Muscle of leg (tissue), 11 donors: ENCODE data around the gene CEBPG. TPM values are rescaled to one million over a fixed set of nuclear protein-coding genes. Genes with fewer than 3 reads are reported as not detected.

Source experiments
- DNase-seq: peaks from one replicate; pipeline ENCODE4 v3.0.0; 2013
- H3K27ac ChIP-seq: one replicate; pipeline ENCODE4 v1.5.1; 2013; ENCODE audit warnings: mild to moderate bottlenecking, low read length, control low read depth
- H3K27me3 ChIP-seq: one replicate; pipeline ENCODE4 v1.6.1; 2013; ENCODE audit warnings: low read length; ENCODE audit not compliant: control insufficient read depth, insufficient read depth
- H3K36me3 ChIP-seq: one replicate; pipeline ENCODE4 v1.6.1; 2013; ENCODE audit warnings: low read length; ENCODE audit not compliant: control insufficient read depth, insufficient read depth
- H3K4me1 ChIP-seq: one replicate; pipeline ENCODE4 v1.6.1; 2013; ENCODE audit warnings: low read length; ENCODE audit not compliant: control insufficient read depth, insufficient read depth
- H3K4me3 ChIP-seq: one replicate; pipeline ENCODE4 v1.5.1; 2013; ENCODE audit warnings: low read length, control low read depth
- H3K9me3 ChIP-seq: replicated peaks from 2 replicates; pipeline ENCODE4 v1.6.1; 2013; ENCODE audit warnings: low read depth, low read length; ENCODE audit not compliant: control insufficient read depth
- WGBS: methylation state at CpG from one replicate; pipeline ENCODE4 v1.1.5; 2013; ENCODE audit warnings: missing lambda C conversion rate; ENCODE audit not compliant: insufficient coverage; 5-methylcytosine and 5-hydroxymethylcytosine counted together
- polyA plus RNA-seq, 8 donors: library from polyadenylated mRNA; unstranded; fragments of 120-200 nt; gene quantifications; one replicate each; pipeline versions ENCODE4 v1.2.1 to v1.2.3, GENCODE V29; 2013; ENCODE audit warnings: inconsistent platforms in 1 of 8, low replicate concordance in 1 of 8; ENCODE audit not compliant: insufficient read length in 8 of 8, insufficient read depth in 1 of 8
- total RNA-seq: library from RNA; stranded (reverse); fragments of 120-200 nt; gene quantifications from one replicate; pipeline ENCODE4 v1.2.4, GENCODE V29; 2013

The CEBPG gene
- total and polyA plus RNA-seq, 9 donors = 15.4 to 23.3 (median 18.1) TPM

- H3K36me3 ChIP-seq = peaks cover 13% of the 10 kb centered on the region
- no peaks in the 10 kb centered on the region for H3K9me3 ChIP-seq
- H3K27ac ChIP-seq = no peak overlapping the region
- no peaks in the 10 kb centered on the region for H3K27me3 ChIP-seq
- no peak for DNase-seq
- WGBS = 91% methylated on average over 12 of the region's 16 CpGs
- H3K4me1 ChIP-seq = peaks cover 14% of the 10 kb centered on the region
- H3K4me3 ChIP-seq = no peak overlapping the region
These were observed 5.8 kb downstream of the CEBPG start for GRCh38 chr19:33379151-33379829.

- Histone ChIP-seq H3K9me3 (no peaks in the 10 kb centered on the region), H3K27ac (no peak overlapping the region), H3K4me3 (no peak overlapping the region), H3K27me3 (no peaks in the 10 kb centered on the region), H3K36me3 (peaks cover 19% of the 10 kb centered on the region), H3K4me1 (peaks cover 13% of the 10 kb centered on the region)
- DNase-seq = no peak
- WGBS = 100% methylated on average over 4 of the region's 4 CpGs
These were observed 7.6 kb downstream of the CEBPG start for GRCh38 chr19:33381101-33381500.

DNA sequence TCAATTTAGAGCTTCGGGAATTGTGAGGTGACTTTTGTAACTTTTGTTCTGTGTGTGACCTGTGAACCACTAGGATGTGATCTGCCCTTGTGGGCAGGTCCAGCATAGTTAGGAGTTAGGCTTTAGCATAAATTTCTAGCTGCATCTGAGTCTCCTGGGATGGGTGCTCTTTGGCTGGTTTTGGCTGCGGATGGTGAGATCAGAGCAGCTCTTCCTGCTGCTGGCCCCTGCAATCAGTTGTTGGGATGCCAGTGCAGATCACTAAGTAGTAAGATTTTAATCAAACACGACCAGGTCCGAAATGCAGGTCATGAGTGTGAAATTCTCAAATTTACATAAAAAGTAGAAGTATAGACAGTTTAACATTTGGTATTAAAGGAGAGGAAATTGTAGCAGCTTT is 8.5 kb downstream of the CEBPG start:
- Histone ChIP-seq H3K4me3 (no peak overlapping the region), H3K4me1 (peaks cover 16% of the 10 kb centered on the region), H3K27me3 (no peaks in the 10 kb centered on the region), H3K9me3 (no peaks in the 10 kb centered on the region), H3K27ac (no peak overlapping the region), H3K36me3 (peaks cover 24% of the 10 kb centered on the region)
- DNase-seq = no peak
- WGBS = 83% methylated on average over 2 of the region's 4 CpGs

- H3K4me1 ChIP-seq = peaks cover 24% of the 10 kb centered on the region
- H3K36me3 ChIP-seq = peaks cover 31% of the 10 kb centered on the region
- H3K9me3 ChIP-seq = no peaks in the 10 kb centered on the region
- WGBS = no CpG with 5 or more reads among the region's 4 CpGs
- H3K4me3 ChIP-seq = no peak overlapping the region
- DNase-seq = no peak
- H3K27ac ChIP-seq = no peak overlapping the region
- no peaks in the 10 kb centered on the region for H3K27me3 ChIP-seq
These were observed 9.5 kb downstream of the CEBPG start for GRCh38 chr19:33382982-33383381.

- H3K36me3 ChIP-seq = peaks cover 31% of the 10 kb centered on the region
- peaks cover 32% of the 10 kb centered on the region for H3K4me1 ChIP-seq
These were observed 10.3 kb downstream of the CEBPG start for GRCh38 chr19:33383720-33384292.

GRCh38 chr19:33384983-33385382 is 11.5 kb downstream of the CEBPG start:
- Histone ChIP-seq H3K4me1 (peaks cover 44% of the 10 kb centered on the region), H3K27me3 (no peaks in the 10 kb centered on the region)
- 90% methylated on average over 6 of the region's 8 CpGs for WGBS

More at GRCh38 chr19:33383720-33384292, 10.3 kb downstream of the CEBPG start:
- 95% methylated on average over 12 of the region's 13 CpGs for WGBS
- no peak for DNase-seq
- H3K27me3 ChIP-seq = no peaks in the 10 kb centered on the region
- H3K27ac ChIP-seq = no peak overlapping the region
- H3K4me3 ChIP-seq = no peak overlapping the region
- H3K9me3 ChIP-seq = no peaks in the 10 kb centered on the region

DNA sequence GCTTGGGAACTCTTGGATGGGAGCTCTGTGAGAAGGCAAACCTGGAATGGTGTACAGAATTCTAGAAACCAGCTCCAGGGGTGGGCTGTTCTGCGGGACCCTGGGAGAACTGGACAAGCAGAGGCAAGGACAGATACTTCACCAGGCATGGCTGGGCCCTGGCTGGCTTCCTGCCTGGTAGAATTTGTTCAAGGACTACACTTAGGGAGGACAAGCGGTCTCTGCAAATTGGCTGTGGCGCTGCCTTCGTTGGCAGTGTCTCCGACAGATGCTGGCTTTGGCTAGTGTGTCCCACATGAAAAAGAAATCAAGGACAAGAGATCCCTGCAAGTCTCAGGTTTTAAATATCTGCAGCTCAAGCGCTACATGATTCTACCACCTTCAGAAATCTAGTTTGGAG is 12.4 kb downstream of the CEBPG start:
- 67% methylated on average over 6 of the region's 6 CpGs for WGBS
- Histone ChIP-seq H3K27ac (no peak overlapping the region), H3K9me3 (no peaks in the 10 kb centered on the region), H3K4me1 (peaks cover 52% of the 10 kb centered on the region), H3K4me3 (no peak overlapping the region), H3K36me3 (peaks cover 27% of the 10 kb centered on the region), H3K27me3 (no peaks in the 10 kb centered on the region)
- DNase-seq = peak; percentile 72

More at GRCh38 chr19:33384983-33385382, 11.5 kb downstream of the CEBPG start:
- Histone ChIP-seq H3K27ac (no peak overlapping the region), H3K36me3 (peaks cover 27% of the 10 kb centered on the region), H3K9me3 (no peaks in the 10 kb centered on the region), H3K4me3 (no peak overlapping the region)
- DNase-seq = no peak

GRCh38 chr19:33386361-33386858 is 12.9 kb downstream of the CEBPG start:
- H3K4me3 ChIP-seq = no peak overlapping the region
- H3K9me3 ChIP-seq = no peaks in the 10 kb centered on the region
- DNase-seq = no peak
- H3K4me1 ChIP-seq = peaks cover 57% of the 10 kb centered on the region
- 83% methylated on average over 12 of the region's 15 CpGs for whole genome bisulfite sequencing
- H3K27me3 ChIP-seq = no peaks in the 10 kb centered on the region
- H3K36me3 ChIP-seq = peaks cover 22% of the 10 kb centered on the region
- no peak overlapping the region for H3K27ac ChIP-seq

DNA sequence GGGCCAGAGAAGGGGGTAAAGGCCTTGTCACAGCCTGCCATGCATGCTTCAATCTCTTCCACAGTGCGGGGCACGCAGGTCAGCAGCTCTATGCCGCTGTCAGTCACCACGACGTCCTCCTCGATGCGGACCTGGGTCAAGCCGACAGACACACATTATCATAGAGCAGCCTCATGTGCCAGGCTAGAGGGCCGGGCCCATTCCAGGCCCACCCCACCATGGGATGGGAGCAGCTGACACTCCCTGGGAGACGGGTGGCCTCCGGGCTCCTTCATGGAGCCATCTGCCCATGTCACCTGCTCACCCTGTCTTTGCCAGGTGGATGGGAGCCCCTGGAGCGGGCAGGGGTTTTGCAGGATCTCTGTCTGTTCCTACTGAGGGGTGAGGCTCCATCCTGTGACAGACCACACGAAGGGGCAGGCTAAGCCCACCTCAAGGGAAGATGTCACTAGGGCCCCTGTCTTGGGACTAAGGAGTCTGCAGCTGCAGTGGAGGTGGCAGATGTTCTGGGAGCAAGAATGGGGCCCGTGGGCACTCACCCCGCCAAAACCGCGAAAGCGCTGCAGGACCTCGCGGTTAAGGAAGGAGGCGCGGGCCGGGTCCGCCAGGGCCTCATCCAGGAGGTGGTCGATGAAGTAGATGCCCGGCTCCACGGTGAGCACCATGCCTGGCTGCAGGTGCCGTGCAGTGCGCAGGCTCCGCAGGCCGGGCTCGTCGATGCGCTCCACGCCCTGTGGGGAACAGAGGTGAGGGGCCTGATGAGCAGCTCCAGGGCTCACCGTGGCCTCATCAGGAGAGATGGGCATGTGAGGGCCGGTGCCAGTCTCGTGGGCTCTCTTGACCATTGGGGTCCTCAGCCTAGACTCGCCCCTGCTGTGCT is 14.1 kb downstream of the CEBPG start:
- DNase-seq = no peak
- peaks cover 69% of the 10 kb centered on the region for H3K4me1 ChIP-seq
- H3K36me3 ChIP-seq = peaks cover 22% of the 10 kb centered on the region
- 93% methylated on average over 27 of the region's 39 CpGs for WGBS
- H3K27ac ChIP-seq = no peak overlapping the region
- no peak overlapping the region for H3K4me3 ChIP-seq
- no peaks in the 10 kb centered on the region for H3K27me3 ChIP-seq
- no peaks in the 10 kb centered on the region for H3K9me3 ChIP-seq

DNA sequence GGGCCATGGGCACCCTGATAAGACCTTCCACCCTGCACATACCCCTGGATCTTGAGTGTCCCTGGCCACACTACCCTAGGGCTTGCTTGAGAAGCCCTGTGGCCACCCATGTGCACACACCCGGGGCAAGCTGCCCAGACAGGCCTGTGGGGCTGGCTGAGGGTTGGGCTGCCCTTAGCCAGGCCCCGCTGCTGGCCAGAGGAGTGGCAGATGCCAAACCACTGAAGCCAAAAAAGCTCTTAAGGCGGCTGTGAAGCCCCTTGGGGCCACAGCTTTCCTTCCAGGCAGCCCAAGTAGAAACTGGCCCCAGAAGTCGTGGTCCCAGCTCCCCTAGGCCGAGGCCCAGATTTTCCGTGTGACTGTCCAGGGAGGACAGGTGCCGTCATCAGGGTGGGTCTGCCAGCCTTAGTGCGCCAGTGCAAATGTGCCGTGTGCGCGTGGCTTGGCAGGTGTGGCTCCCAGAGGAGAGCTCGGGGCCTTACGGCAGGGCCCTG is 14.8 kb downstream of the CEBPG start:
- Histone ChIP-seq H3K4me3 (no peak overlapping the region), H3K36me3 (peaks cover 22% of the 10 kb centered on the region), H3K27me3 (no peaks in the 10 kb centered on the region), H3K4me1 (peaks cover 75% of the 10 kb centered on the region), H3K9me3 (no peaks in the 10 kb centered on the region), H3K27ac (peak overlapping the region; percentile 81)
- whole genome bisulfite sequencing = 51% methylated on average over 13 of the region's 13 CpGs
- DNase-seq = no peak
